HG03439 (cell line): ENCODE results near the gene CNPY3.

ENCODE experiments used
- ATAC-seq: cut with Tn5 transposase; IDR thresholded peaks from one replicate; pipeline ENCODE4 v1.9.1; 2021; ENCODE audit warnings: mild to moderate bottlenecking, moderate library complexity; ENCODE audit not compliant: unreplicated experiment

The CNPY3 gene

DNA sequence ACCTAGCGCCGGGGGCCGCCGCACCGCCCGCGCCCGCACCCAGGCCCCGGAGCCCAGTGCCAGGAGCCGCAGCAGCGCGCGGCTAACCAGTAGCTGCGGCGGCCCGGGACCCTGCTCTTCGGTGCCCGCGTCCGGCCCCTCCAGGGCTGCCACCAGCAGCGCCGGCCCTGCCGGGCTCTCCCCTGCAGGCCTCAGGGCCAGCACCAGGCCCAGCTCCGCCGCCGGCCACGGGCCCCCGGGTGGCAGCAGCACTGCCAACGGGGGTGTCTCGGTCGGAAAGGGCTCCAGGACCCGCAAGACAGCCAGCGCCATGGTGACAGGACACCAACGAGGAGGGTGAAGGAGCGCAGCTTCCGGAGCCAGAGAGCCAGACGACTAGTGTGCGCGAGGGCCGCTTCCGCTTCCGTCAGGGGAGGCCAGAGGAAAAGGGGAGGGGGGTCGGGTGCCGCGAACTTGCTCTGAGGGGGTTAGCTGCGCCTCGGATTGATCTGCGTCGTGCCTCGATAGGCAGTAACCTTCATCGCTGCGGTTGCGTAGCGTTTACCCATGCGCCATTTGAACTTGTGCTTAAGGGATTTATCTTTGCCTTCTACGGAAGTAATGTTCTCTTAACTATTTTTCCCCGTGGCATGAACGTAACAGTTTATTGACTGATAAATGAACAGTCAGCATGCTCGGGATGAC, 49.7 kb downstream of the CNPY3 start, which contains the start of gene PEX6:
TSS of gene PEX6 (minus strand) at position 343 of the 684 bp plus-strand sequence. CDS start at position 312, 31 bp downstream.
- peak; percentile 93 for ATAC-seq

- ATAC-seq = no peak
These were observed 50.4 kb downstream of the CNPY3 start for GRCh38 chr6:42979523-42980177.

GRCh38 chr6:42981836-42982235, 52.6 kb downstream of the CNPY3 start:
- no peak for ATAC-seq

- ATAC-seq = peak; percentile 93
These were observed 55.0 kb downstream of the CNPY3 start, which contains the start of gene PPP2R5D for GRCh38 chr6:42984001-42984923. Gene PPP2R5D, plus strand, starts transcription at chr6:42984570. Its CDS starts 108 bp downstream, at chr6:42984678.

DNA sequence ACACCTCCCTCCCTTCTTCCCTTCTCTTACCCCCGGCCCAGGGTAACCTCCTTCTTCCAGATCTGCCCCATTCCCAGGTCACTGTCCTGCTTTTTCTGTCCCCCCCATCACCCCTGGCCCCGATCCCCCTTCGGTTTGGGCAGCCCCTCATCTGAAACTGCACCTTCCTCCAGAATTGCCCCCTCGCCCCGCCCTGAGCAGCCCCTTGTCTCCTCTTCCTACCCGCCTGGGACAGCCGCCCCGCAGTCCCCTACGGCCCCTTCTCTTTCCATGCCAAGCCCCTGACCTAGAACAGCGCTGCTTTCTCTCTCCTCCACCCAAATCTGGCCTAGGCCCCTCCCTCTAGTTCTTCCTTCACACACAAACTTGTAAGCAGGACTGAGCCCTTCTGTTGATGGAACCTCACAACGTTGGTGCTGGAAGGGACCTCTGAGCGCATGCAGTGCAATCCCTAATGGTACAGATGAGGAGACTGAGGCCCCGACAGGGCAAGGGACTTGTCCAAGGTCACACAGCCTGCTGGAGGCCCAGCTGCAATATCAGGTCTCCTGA, 55.7 kb downstream of the CNPY3 start:
- no peak for ATAC-seq

GRCh38 chr6:42987533-42988451, 58.5 kb downstream of the CNPY3 start:
- ATAC-seq = no peak

DNA sequence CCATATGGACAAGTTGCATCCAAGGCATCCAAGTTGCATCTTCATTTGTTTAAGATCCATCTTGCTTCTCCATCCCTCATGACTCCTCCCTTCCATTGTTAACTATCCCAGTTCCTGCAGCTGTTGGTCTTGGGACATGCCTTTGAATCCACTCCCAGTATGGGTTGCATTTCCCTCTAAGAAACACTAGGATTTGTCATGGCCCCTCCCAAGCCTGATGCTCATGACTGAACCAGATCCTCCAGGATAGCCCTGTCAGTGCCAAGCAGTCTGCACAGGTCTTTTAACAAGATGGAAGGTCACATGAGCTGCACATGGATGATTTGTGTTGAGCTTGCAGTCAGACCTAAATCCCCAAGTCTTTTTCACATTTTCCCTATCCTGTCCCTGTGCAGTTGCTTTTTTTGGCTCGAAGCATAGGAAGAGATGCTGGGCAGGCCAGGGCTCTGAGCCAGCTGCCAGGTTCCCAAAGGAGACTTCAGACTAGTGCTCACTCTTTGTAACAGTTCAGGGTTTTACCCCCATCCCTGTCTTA, 59.3 kb downstream of the CNPY3 start:
- no peak for ATAC-seq
